H1 (cell line): ENCODE results near the gene SLC19A1. TPM values are rescaled to one million over a fixed set of nuclear protein-coding genes. Genes with fewer than 3 reads are reported as not detected.

ENCODE experiments used
- CTCF ChIA-PET: fragments of 300-600 bp; sonication (Branson Sonifier 250); formaldehyde crosslinking; loops from one replicate; lab custom pipeline; 2021; ENCODE audit not compliant: partially characterized antibody; lab: Charles Lee
- POLR2A ChIA-PET: fragments of 300-600 bp; sonication (Branson Sonifier 250); formaldehyde crosslinking; loops from one replicate; lab custom pipeline; 2021; ENCODE audit warnings: inconsistent platforms; ENCODE audit not compliant: partially characterized antibody; lab: Charles Lee
- DNase-seq, 2 experiments: peaks; one replicate each; pipeline versions ENCODE4 v3.0.0 to v3.0.0-alpha.2; 2010 to 2022; ENCODE audit warnings: low spot score in 2 of 2, low read depth in 1 of 2, mixed read lengths in 1 of 2
- FAIRE-seq: peaks from 2 replicates; lab custom pipeline; 2011; peaks lifted over from hg19 to GRCh38; lab: Jason Lieb, UNC
- H2AFZ ChIP-seq: 2 replicates; pipeline ENCODE4 v1.8.1; 2012; ENCODE audit warnings: low read length, inconsistent platforms
- H2AK5ac ChIP-seq: 2 replicates; pipeline ENCODE4 v1.6.1; 2013; ENCODE audit warnings: low read depth, low read length
- H2BK120ac ChIP-seq: replicated peaks from 2 replicates; pipeline ENCODE3; 2013; ENCODE audit warnings: low read depth, low read length, inconsistent platforms
- H2BK12ac ChIP-seq: 2 replicates; pipeline ENCODE4 v1.6.1; 2013; ENCODE audit warnings: low read depth, low read length
- H2BK15ac ChIP-seq: 2 replicates; pipeline ENCODE4 v1.6.1; 2013; ENCODE audit warnings: low read length
- H2BK20ac ChIP-seq: 2 replicates; pipeline ENCODE4 v1.6.1; 2013; ENCODE audit warnings: low read length
- H2BK5ac ChIP-seq: 2 replicates; pipeline ENCODE4 v1.6.1; 2013; ENCODE audit warnings: low read depth, low read length
- H3K14ac ChIP-seq: 2 replicates; pipeline ENCODE4 v1.6.1; 2013; ENCODE audit warnings: inconsistent platforms; ENCODE audit not compliant: insufficient read length
- H3K18ac ChIP-seq: 2 replicates; pipeline ENCODE4 v1.6.1; 2013; ENCODE audit warnings: low read length; ENCODE audit errors: extremely low read depth
- H3K23ac ChIP-seq: 2 replicates; pipeline ENCODE4 v1.6.1; 2013; ENCODE audit warnings: inconsistent platforms; ENCODE audit not compliant: insufficient read length
- H3K23me2 ChIP-seq: 2 replicates; pipeline ENCODE4 v1.6.1; 2013; ENCODE audit warnings: low read depth, low read length
- H3K27ac ChIP-seq: 2 replicates; pipeline ENCODE4 v1.6.1; 2011; ENCODE audit warnings: low read depth, low read length, inconsistent platforms
- H3K27me3 ChIP-seq, 4 experiments: replicated peaks in 1 of 4; 1 replicate in 1 of 4; 2 replicates in 3 of 4; pipeline versions ENCODE4 v1.6.1 to v1.8.1; 2011 to 2013; ENCODE audit warnings: low read length in 3 of 4, mild to moderate bottlenecking in 3 of 4, inconsistent platforms in 2 of 4, mixed read lengths in 2 of 4, moderate library complexity in 1 of 4; ENCODE audit not compliant: control insufficient read depth in 3 of 4, insufficient read depth in 3 of 4; ENCODE audit errors: extremely low read depth in 1 of 4
- H3K36me3 ChIP-seq, 4 experiments: 2 replicates each; pipeline versions ENCODE4 v1.6.1 to v1.8.1; 2011 to 2013; ENCODE audit warnings: mild to moderate bottlenecking in 4 of 4, low read length in 3 of 4, moderate library complexity in 2 of 4, control low read depth in 1 of 4, inconsistent platforms in 1 of 4; ENCODE audit not compliant: insufficient read depth in 4 of 4, control insufficient read depth in 2 of 4
- H3K4ac ChIP-seq: replicated peaks from 2 replicates; pipeline ENCODE3; 2013; ENCODE audit warnings: low read length, low read depth, mixed read lengths, inconsistent platforms; ENCODE audit not compliant: insufficient read length
- H3K4me1 ChIP-seq, 4 experiments: replicated peaks in 1 of 4; 1 replicate in 1 of 4; 2 replicates in 3 of 4; pipeline versions ENCODE4 v1.6.1 to v1.8.1; 2011 to 2013; ENCODE audit warnings: low read length in 3 of 4, inconsistent platforms in 2 of 4, mixed read lengths in 1 of 4; ENCODE audit not compliant: insufficient read depth in 4 of 4, control insufficient read depth in 3 of 4
- H3K4me2 ChIP-seq, 2 experiments: 2 replicates each; pipeline versions ENCODE4 v1.6.1 to v1.8.1; 2011 to 2013; ENCODE audit warnings: low read depth in 2 of 2, low read length in 2 of 2, control low read depth in 1 of 2, inconsistent platforms in 1 of 2, mild to moderate bottlenecking in 1 of 2; ENCODE audit not compliant: insufficient read depth in 1 of 2
- H3K4me3 ChIP-seq, 4 experiments: fragments of 200-600, 300-600 bp in 1 of 4; sonication (generic), shearing (Covaris generic), sonication (Bioruptor Twin) in 1 of 4; 2 replicates each; pipeline versions ENCODE4 v1.5.1 to v1.8.1; 2011 to 2016; ENCODE audit warnings: low read length in 4 of 4, low read depth in 3 of 4, control low read depth in 2 of 4, inconsistent platforms in 2 of 4, mild to moderate bottlenecking in 2 of 4, mixed read lengths in 1 of 4, moderate library complexity in 1 of 4; ENCODE audit not compliant: insufficient read depth in 2 of 4; ENCODE audit errors: extremely low read depth in 1 of 4
- H3K56ac ChIP-seq: replicated peaks from 2 replicates; pipeline ENCODE3; 2013; ENCODE audit warnings: low read depth, mild to moderate bottlenecking, mixed read lengths, low read length, inconsistent platforms; ENCODE audit not compliant: insufficient read length
- H3K79me1 ChIP-seq: 2 replicates; pipeline ENCODE4 v1.6.1; 2013; ENCODE audit warnings: low read depth, low read length, control low read depth
- H3K79me2 ChIP-seq, 2 experiments: 2 replicates each; pipeline versions ENCODE4 v1.6.1 to v1.8.1; 2012 to 2013; ENCODE audit warnings: low read length in 2 of 2, mild to moderate bottlenecking in 2 of 2, inconsistent platforms in 1 of 2; ENCODE audit not compliant: insufficient read depth in 2 of 2, control insufficient read depth in 1 of 2
- H3K9ac ChIP-seq, 4 experiments: replicated peaks in 1 of 4; 1 replicate in 1 of 4; 2 replicates in 3 of 4; pipeline versions ENCODE4 v1.6.1 to v1.8.1; 2011 to 2013; ENCODE audit warnings: low read depth in 3 of 4, low read length in 3 of 4, control low read depth in 2 of 4, mild to moderate bottlenecking in 2 of 4, moderate library complexity in 2 of 4, inconsistent platforms in 1 of 4; ENCODE audit errors: extremely low read depth in 1 of 4
- H3K9me3 ChIP-seq, 2 experiments: 2 replicates each; pipeline versions ENCODE4 v1.6.1 to v1.8.1; 2012 to 2013; ENCODE audit warnings: mild to moderate bottlenecking in 2 of 2, moderate library complexity in 2 of 2, control low read depth in 1 of 2, inconsistent platforms in 1 of 2, low read depth in 1 of 2, low read length in 1 of 2, mixed read lengths in 1 of 2; ENCODE audit not compliant: insufficient read depth in 2 of 2
- H4K20me1 ChIP-seq, 2 experiments: replicated peaks in 1 of 2; 2 replicates each; pipeline versions ENCODE3 to v1.8.1; 2011 to 2013; ENCODE audit warnings: inconsistent platforms in 2 of 2, low read length in 2 of 2, mild to moderate bottlenecking in 1 of 2; ENCODE audit not compliant: insufficient read depth in 2 of 2, control insufficient read depth in 1 of 2
- H4K5ac ChIP-seq: 2 replicates; pipeline ENCODE4 v1.6.1; 2013; ENCODE audit warnings: low read length, low read depth, mixed read lengths, inconsistent platforms; ENCODE audit not compliant: insufficient read length
- H4K8ac ChIP-seq: 2 replicates; pipeline ENCODE4 v1.8.0; 2013; ENCODE audit warnings: mild to moderate bottlenecking, moderate library complexity, low read length, inconsistent platforms; ENCODE audit not compliant: insufficient read depth; ENCODE audit errors: extremely low read depth
- H4K91ac ChIP-seq: replicated peaks from 2 replicates; pipeline ENCODE3; 2013; ENCODE audit warnings: low read length, mixed read lengths, inconsistent platforms; ENCODE audit not compliant: insufficient read length
- CBX5 ChIP-seq: fragments of 300-800, 300-1000 bp; sonication (generic); IDR thresholded peaks from 2 replicates; pipeline ENCODE4 v1.7.1; 2016; ENCODE audit warnings: antibody characterized with exemption, low read length, low read depth
- SRF ChIP-seq: IDR thresholded peaks from 2 replicates; pipeline ENCODE4 v1.6.1; 2011; ENCODE audit warnings: mild to moderate bottlenecking, low read depth, low read length, moderate library complexity
- WGBS, 2 experiments: shearing (Covaris generic) in 1 of 2; methylation state at CpG; one replicate each; pipeline versions ENCODE4 v1.1.6 to v1.1.7; 2013 to 2015; ENCODE audit warnings: low lambda C conversion rate in 2 of 2, mixed read lengths in 2 of 2, inconsistent platforms in 1 of 2, low coverage in 1 of 2, missing lambda C conversion rate in 1 of 2; ENCODE audit not compliant: insufficient replicate concordance in 2 of 2, insufficient coverage in 1 of 2, insufficient read length in 1 of 2; ENCODE audit errors: extremely low coverage in 1 of 2, missing lambda C conversion rate in 1 of 2; 5-methylcytosine and 5-hydroxymethylcytosine counted together
- polyA plus RNA-seq, 7 experiments: library from polyadenylated mRNA; depleted of rRNA in 3 of 7; stranded (reverse) in 5 of 7; unstranded in 2 of 7; fragments of >200 nt in 5 of 7; fragments of 200-250 nt in 2 of 7; gene quantifications; 1 replicate in 5 of 7; 2 replicates in 1 of 7; 4 replicates in 1 of 7; pipeline versions ENCODE4 v1.2.1 to v1.2.3, GENCODE V29; 2011 to 2013; ENCODE audit warnings: missing spikeins in 2 of 7, mixed read lengths in 2 of 7
- total RNA-seq: library from RNA; stranded (reverse); fragmentation: NEBNext Ultra II Directional; extraction: Animal tissue kit (Norgen Biotek cat#: 25700); gene quantifications from 2 replicates; pipeline ENCODE4 v1.2.1, GENCODE V29; 2021

SLC19A1 gene
- total and polyA plus RNA-seq, 2 of the 8 experiments (the other 6 are each of a cell fraction or from before 2014, with no cell fraction given): 31.6 to 43.8 TPM

- WGBS, 2 experiments: 96% methylated on average over 7 of the region's 7 CpGs; no CpG with 5 or more reads in 1 of the 2 experiments
- Histone ChIP-seq H3K4me2 (no peak overlapping the region), H2BK12ac (no peak overlapping the region)
Measured at GRCh38 chr21:45470087-45470515, 72.1 kb downstream of the SLC19A1 start.

More at GRCh38 chr21:45470087-45470515, 72.1 kb downstream of the SLC19A1 start:
- H3K14ac ChIP-seq: no peak overlapping the region
- no peak for TF ChIP-seq SRF
- TF ChIP-seq CBX5: no peak
- TF ChIP-seq, all 59 proteins: peak for 0
- peaks cover 0 to 57% of the 10 kb centered on the region in 2 experiments; a peak in 2 of 4 replicates for H3K79me2 ChIP-seq
- H4K5ac ChIP-seq: no peak overlapping the region
- no peak for DNase-seq
- H3K4me1 ChIP-seq: no peaks in the 10 kb centered on the region; a peak in 1 of 7 replicates
- H3K18ac ChIP-seq: no peak overlapping the region
- no peak overlapping the region for H4K91ac ChIP-seq
- no peaks in the 10 kb centered on the region for H3K27me3 ChIP-seq
- peaks cover 4% of the 10 kb centered on the region; the same call in 1 of the 2 replicates for H3K23me2 ChIP-seq
- H3K56ac ChIP-seq: no peak overlapping the region
- no peak overlapping the region for H3K23ac ChIP-seq
- no peak overlapping the region for H3K4me3 ChIP-seq
- peaks cover 14% of the 10 kb centered on the region for H3K79me1 ChIP-seq
- H3K4ac ChIP-seq: no peak overlapping the region
- H3K9ac ChIP-seq: no peak overlapping the region
- H2BK120ac ChIP-seq: no peak overlapping the region
- no peak overlapping the region for H4K8ac ChIP-seq
- FAIRE-seq: no peak
- no peak overlapping the region for H3K27ac ChIP-seq
- no peak overlapping the region for H2AFZ ChIP-seq
- no peaks in the 10 kb centered on the region for H3K9me3 ChIP-seq
- H3K36me3 ChIP-seq: peaks cover 0 to 30% (median 12%) of the 10 kb centered on the region in 4 experiments; a peak in 7 of 8 replicates
- ChIA-PET POLR2A (interaction anchor here (1.0 to 1.5 kb wide), 2 partner anchors 23 to 63 kb away, joined by 3 to 4 read pairs; no protein-coding TSS in a partner anchor), CTCF (interaction anchor here (0.6 to 3.5 kb wide), 6 partner anchors 8 to 274 kb away, joined by 3 to 10 read pairs (median 4); no protein-coding TSS in a partner anchor)
- no peak overlapping the region for H2AK5ac ChIP-seq
- H2BK15ac ChIP-seq: no peak overlapping the region
- H2BK5ac ChIP-seq: no peak overlapping the region
- no peak overlapping the region for H2BK20ac ChIP-seq
- H4K20me1 ChIP-seq: peaks cover 24 to 25% of the 10 kb centered on the region in 2 experiments
